Islet of Langerhans (tissue), 1 donor: ENCODE results near the gene KDM4C.

Source experiments
- FAIRE-seq: peaks from one replicate; lab custom pipeline; 2011; peaks lifted over from hg19 to GRCh38; lab: Jason Lieb, UNC

Gene KDM4C

DNA sequence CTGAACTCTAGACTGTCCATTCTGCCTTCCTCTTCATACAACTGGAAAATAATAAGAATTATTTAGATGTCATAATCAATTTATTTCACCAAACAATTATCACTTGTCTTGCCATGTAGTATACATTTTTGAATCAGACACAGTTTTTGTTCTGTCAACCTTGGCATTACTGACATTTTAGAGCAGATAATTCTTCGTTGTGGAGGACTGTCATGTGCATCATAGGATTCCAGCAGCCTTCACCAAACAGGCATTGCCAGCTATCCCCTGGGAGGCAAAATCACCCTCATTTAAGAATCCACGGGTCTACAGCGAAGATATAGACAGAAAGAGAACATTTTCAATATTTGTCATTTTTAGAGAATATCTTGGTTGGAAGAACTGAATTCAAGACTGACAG lies 293.9 kb downstream of the KDM4C start:
- FAIRE-seq = no peak

DNA sequence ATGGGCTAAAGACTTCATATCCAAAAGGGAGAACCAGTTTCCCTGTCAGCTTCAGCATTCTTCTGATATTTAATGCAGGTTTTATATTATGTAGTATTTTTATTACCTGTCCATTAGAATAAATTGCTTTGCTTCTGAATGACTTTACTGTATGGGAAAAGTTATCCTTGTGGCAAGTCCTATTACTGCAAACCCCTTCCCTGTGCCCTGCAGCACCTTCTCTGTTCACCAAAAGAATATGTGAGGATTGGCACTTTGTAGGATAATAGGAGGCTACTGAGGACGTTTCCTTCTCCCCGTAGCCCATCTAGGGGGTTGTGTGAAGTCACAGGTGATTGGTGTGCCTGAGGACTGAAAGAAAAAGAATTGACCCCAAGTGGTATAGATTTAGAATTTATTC lies 296.1 kb downstream of the KDM4C start:
- no peak for FAIRE-seq

- no peak for FAIRE-seq
Measured at GRCh38 chr9:7055171-7055903, 297.6 kb downstream of the KDM4C start.

GRCh38 chr9:7056254-7056653 lies 298.5 kb downstream of the KDM4C start:
- FAIRE-seq = no peak

DNA sequence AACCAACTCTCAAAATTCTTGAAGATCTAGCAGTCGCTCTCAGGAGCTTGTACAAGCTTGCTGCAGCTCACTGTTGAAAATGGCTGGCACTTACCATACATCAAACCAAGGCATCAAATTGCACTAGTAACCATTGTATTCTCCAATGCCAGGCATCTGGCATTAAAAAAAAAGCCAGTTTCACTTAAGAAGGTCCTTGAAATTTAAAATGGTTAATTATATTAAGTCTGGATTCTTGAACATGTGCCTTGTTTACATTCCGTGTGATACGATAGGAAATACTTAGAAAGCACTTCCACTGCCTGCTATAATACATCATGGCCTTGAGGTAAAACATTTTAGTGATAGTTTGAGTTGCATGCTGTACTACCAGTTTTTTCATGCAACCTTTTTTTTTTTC lies 300.7 kb downstream of the KDM4C start:
- no peak for FAIRE-seq

DNA sequence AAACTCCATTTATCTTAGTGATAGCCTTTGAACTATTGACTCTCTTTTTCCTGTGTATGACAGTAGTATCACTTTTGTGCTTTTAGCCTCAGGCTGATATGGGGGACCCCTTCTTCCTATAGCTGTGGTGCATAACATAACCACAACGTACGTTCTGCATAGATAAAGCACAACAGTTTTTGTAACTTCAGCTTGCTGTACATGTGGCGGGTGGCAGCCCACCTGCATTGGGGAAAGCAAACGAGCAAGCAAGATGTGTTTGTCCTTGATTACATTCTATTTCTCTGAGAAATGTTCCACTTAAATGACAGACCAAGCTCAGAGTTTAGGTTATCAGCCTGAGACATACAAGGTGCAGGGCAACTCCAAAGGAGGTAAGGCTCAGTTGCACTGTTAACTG lies 309.4 kb downstream of the KDM4C start:
- FAIRE-seq = no peak

- no peak for FAIRE-seq
Measured at GRCh38 chr9:7071916-7072315, 314.1 kb downstream of the KDM4C start.

DNA sequence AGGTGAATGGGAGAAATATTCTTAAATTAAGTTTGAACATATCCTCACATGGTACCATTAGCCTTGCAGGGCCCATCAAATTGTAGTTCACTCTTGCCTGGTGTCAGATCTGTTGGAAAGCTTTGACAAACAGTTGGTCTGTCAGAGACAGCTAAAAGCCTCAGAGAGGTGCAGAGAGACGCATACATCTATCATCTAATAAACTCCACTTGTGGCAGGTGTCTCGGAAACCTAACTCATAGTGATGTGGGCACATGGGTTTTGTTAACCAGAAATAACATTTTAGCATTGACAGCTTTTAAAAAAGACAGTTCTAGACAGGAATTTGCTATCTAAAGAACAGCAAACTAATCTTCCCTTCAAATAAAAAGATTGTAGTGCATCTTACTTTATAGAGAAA lies 315.9 kb downstream of the KDM4C start:
- FAIRE-seq = no peak

DNA sequence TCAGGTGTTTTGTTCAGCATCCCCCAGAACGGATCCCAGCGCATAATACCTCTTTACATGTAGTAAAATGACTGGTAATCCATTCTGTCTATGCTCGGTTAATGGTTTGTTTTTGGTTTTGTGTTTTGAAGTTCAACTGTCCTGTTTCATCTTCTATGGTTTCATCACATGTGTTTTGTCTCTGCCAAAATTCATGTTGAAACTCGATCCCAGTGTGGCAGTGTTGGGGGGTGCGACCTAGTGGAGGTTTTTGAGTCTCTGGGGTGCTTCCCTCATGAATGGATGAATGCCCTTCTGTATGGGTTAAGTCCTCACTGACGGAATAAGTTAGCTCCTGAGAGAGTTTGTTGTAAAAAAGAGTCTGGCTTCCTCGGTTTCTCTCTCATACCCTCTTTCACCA lies 317.4 kb downstream of the KDM4C start:
- FAIRE-seq = no peak

GRCh38 chr9:7079051-7079450 lies 321.3 kb downstream of the KDM4C start:
- FAIRE-seq = no peak

- no peak for FAIRE-seq
Measured at GRCh38 chr9:7081065-7081600, 323.4 kb downstream of the KDM4C start.

GRCh38 chr9:7083192-7083591 lies 325.4 kb downstream of the KDM4C start:
- FAIRE-seq = no peak

DNA sequence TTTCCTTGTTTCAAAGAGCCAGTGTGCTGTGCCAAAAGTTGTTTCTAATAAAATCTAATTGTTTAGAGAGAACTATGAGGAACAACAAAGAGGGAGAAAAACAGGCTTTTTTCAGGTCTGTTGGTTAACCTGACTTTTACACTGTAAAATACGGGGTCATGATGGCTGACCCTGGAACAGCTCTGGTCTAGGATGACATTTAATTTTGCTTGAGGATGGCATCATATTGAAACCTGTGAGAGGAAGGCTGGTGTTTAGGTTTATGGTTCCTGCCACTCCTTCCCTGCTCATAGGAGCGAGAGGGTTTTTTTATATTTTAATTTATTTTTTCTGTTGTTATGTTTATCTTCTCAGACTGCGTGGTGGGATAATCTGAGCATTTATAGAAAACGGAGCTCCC lies 327.6 kb downstream of the KDM4C start:
- no peak for FAIRE-seq

DNA sequence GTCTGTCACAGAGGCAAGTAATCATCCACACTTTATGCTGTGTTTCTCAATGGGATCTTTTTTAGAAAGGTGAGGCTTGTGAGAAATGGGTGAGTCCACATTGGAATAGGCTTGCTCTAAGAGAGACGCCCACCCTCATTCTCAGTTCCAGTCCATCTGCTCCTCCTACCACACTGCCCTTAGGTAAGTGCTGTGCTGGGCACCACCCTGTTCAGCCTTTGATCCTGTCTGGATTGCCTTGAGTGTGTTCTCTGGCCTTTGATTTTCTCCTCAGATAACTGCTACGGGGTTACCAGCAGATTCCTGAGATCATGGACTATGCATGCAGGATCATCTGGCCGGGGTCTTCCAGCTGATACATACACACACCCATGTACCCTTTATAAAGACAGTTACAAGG lies 328.6 kb downstream of the KDM4C start:
- FAIRE-seq = no peak

DNA sequence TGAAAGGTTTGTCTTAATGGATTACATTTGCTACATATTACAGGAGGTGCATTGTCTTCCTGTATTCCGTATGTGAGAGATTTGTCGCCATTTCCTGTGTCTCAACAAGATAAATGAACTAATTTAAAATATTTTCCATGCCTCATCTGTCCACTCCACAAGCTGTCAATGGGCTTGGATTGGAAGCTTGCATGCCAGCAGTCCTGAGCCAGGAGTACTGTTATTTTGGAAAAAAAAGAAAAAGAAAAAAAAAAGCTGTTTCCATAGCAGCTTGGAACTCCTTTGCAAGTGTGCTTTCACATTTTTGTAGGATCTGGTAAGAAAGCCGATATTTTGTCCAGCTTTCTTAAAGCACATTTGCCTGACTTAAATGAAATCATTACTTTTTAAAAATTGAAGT lies 330.8 kb downstream of the KDM4C start:
- FAIRE-seq = no peak

DNA sequence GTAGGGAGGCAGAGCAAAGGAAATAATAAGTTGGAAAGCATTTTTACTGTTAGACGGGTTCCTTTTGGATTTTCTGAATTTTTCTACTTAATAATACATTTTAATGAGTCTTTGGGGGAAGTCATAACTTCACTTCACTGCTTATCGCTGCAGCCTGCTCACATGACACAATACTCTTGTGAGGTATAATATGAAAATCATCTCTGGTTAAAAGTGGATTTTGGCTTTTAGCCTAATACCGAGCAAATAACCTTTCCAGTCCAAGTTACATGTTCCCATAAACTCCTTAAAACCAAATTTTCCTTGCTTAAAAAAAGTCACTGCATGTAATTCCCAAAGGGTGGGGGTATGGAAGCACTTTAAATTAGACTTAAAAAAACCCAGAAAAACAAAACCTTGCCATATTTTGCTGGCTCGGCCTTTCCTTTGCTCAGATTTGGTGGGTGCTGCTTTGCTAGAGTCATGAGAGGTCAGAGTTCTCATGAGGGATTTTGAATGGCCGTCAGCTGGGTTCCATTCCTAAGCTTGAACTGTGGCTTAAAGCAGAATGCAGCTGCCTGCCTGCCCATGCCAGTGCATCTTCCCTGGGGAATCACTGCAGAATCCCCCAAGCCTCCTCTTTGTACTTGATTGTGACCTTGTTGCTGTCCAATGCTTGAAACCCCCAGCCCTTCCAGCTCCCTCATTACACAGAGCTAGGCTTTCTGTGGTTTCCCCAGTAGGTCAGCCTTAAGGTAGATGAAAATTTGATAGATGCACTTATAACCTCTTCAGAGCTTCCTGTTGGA lies 331.8 kb downstream of the KDM4C start:
- no peak for FAIRE-seq

DNA sequence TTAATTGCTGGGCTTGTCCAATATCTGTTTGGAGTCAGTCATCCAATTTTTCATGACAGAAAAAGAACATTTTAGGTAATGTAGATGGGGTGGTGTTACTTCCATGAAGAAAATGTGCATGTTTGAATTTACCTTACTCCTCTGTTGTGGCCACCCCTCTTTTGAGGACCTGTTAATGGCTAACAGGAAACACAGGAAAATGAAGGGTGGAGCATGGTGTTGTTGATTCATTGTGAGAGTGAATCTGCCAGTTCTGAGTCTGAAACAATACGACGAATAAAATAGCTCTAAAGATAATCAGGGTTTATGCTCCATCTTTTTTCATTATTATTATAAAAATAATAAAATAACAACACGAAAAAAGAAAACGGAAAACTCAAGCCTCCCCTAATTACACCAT lies 335.3 kb downstream of the KDM4C start:
- FAIRE-seq = no peak

GRCh38 chr9:7094052-7094451 lies 336.3 kb downstream of the KDM4C start:
- FAIRE-seq = no peak

DNA sequence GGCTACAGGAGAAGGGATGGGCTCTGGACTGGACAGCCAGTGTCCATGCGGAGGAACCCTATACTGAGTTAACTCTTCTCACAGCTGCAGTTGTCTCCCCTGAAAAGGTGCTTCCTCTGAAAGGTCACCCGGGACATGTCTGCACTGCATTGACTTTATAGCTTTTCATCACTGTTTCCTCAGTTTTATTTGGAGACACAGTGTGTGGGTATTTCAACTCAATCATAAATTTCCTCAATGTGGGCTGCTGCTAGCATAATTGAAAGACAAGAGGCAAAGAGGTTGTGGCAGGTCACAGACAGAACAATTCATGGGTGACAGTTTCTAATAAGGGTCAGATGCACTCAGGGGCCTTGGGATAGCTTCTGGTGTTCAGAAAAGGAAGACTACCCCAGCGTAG lies 336.8 kb downstream of the KDM4C start:
- FAIRE-seq = no peak

- FAIRE-seq = no peak
Measured at GRCh38 chr9:7095058-7095457, 337.3 kb downstream of the KDM4C start.

- FAIRE-seq = no peak
Measured at GRCh38 chr9:7097040-7097715, 339.4 kb downstream of the KDM4C start.

DNA sequence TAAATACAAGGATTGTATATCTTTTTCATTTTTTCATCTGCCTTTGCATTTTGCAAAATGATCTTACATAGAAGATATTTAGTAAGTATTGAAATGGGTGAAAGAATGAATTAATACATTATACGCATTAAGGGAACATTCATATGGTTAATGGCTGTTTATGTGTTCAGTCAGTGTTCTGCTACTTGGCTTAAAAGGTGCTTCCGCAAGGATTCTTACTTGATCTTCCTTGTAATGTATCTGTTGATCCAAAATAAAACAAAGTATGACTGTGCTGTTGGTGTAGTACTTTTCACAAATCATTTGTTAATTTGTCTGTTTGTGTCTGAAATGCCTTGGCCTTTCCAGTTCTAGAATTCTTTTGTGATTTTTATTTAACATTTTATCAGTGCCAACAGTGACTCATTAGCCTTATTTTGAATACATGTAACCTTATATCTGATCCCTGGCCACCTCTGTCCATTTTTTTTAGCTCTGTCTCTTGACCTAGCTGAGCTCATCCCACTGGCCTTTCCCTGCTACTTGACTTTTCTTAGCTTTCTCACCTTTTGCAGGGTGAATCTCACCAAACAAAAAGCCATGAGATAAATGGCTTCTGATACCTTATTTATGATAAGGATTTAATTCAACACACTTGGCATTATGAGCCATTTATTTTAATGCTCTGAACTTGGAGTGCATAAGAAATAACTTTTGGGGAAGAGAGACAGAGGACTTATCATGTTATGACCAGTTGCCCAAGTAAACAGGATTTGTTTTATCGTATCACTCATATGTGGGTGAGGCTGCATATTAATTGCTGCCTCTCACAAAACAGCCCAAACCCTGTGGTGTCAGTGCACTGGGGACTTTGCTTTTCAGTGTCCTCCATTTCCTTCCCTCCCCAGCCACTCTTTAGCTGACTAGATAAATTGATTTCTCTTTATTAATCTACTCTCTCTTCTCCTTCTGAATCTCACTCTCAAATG lies 340.3 kb downstream of the KDM4C start:
- FAIRE-seq = no peak
